ENCODE results near the gene ERFE. TPM values are rescaled to one million over a fixed set of nuclear protein-coding genes. Genes with fewer than 3 reads are reported as not detected.

Gene ERFE
- total RNA-seq, 2 experiments from 2014 or later: 0.07 to 0.39 TPM

DNA sequence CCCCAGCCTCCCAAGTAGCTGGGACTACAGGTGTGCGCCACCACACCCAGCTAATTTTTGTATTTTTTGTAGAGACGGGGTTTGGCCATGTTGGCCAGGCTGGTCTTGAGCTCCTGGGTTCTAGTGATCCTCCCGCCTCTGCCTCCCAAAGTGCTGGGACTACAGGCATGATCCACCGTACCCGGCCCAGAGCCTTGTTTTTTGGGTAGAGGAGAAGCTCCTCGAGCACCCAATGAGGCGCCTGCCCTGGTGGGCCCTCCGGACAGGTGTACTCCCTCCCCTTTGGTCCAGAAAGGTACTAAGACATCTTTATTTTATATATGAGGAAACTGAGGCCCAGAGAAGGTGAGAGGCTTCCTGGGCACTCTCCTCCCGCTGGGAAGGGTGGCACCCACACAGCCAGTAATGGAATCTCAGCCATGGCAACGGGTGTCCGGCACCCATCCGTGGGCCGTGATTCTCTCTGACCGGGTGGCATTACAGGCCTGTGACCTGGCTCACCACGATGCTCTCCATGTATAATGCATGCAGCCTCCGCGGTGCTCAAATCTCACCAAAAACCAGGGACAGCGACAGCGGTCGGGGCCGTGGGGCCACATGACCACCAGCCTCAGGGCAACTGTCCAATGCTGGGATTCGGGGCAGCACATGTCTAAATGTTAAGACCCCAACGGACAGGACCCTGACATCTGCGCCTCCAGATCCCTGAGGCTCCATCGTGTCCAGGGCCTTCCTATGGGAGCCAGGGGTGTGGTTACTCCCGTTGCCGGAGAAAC is 37.1 kb upstream of the ERFE start:
- H3K36me3 Mint-ChIP-seq (ENCODE audit: low read depth): no peaks in the 10 kb centered on the region
- ChIA-PET POLR2A (no interaction called here), CTCF (interaction anchor here (0.6 kb wide), 1 partner anchor 283 kb away, joined by 3 read pairs; no protein-coding TSS in a partner anchor)
- H3K4me3 Mint-ChIP-seq: no peak overlapping the region
- DNase-seq (no peak), ATAC-seq (no peak)
- no peak overlapping the region for H3K27ac Mint-ChIP-seq
- no peaks in the 10 kb centered on the region for H3K9me3 Mint-ChIP-seq (ENCODE audit: low read depth)
- H3K27me3 Mint-ChIP-seq: peaks cover 6% of the 10 kb centered on the region
- intact Hi-C loops (cut with DNase I, micrococcal nuclease): no loop called here
- no peaks in the 10 kb centered on the region for H3K4me1 Mint-ChIP-seq

DNA sequence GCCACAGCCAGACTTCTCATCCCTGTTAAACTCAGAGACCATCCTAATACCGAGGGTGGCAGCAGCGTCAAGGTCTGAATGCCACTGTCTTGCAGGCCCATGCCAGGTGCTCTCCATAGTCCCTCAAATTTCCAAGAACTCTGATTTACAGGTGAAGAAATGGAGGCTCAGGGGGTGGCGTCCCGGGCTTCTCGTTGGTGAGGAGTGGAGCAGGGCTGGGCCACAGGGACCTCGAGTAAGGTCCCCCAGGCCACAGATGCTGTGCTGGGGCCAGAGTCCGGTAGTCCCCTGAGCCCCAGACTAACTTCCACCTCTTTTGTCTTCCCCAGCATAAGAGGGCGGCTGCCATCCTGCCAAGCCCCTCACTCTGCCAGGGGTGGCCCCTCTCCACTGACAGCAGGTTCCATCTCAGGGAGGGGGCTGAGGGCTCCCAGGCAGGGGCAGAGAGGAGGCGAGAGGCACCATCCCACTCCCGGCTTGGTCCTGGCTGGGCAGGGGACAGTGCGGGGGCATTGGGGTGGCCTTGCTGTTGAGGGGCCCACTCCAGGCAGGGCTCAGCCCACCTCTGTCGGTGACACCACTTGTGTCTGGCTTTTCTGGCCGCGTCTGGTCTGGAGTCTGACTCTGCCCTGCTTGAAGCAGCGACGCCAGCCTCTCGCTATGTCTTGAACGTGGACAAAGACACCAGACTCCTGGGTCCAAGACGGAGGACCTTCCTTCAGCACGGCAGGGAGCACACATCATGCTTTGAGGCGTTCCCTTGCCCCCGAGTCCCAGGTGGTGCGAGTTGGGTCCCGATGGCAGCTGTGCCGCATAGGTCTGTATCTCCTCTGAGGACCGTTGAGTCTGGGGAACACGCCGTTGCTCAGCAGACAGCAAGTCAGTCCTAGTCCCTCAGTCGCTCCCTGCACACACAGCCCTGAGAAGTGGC is 36.2 kb upstream of the ERFE start:
- H3K27ac Mint-ChIP-seq: no peak overlapping the region
- no peak for ATAC-seq
- intact Hi-C loops (cut with DNase I, micrococcal nuclease): no loop called here
- POLR2A ChIA-PET: no interaction called here
- no peaks in the 10 kb centered on the region for H3K36me3 Mint-ChIP-seq (ENCODE audit: low read depth)
- peaks cover 5% of the 10 kb centered on the region for H3K27me3 Mint-ChIP-seq
- DNase-seq: no peak
- H3K9me3 Mint-ChIP-seq (ENCODE audit: low read depth): no peaks in the 10 kb centered on the region
- H3K4me3 Mint-ChIP-seq: no peak overlapping the region
- no peaks in the 10 kb centered on the region for H3K4me1 Mint-ChIP-seq
- CTCF ChIA-PET: interaction anchor here (0.7 kb wide), 1 partner anchor 94 kb away, joined by 3 read pairs; no protein-coding TSS in a partner anchor

DNA sequence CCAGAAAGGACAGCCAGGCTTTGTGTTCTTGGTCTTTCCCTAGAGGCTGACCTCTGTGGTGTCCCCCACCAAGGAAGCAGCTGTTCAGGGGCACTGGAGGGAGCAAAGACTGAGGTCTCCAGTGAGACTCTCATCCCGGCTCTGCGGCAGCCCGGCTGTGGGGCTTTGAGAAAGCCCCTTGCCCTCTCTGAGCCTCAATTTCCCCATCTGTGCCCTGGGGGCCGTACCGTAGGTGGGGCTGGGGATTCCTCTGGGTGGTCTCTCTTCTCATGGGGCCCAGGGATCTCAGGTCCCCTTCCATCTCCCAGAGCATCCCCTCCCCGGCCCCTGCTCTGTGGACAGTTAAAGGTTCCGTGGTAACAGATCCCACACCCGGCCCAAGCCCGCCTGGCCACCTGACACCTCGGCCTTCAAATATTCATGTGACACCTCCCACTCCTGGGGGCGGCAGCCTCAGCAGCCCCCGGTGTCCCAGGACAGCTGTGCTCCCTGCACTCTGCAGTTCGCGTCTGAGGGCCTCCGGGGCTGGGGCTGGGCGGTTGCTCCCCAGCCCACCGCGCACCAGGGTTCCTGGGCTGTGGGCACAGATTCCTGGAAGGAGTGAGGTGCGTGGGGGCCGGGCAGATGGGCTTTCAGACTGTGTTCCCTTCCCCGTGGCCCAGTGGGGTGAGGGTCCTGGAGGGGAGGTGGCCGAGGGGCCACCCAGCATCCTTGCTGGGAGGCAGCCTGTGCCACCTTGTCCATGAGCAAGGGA is 35.4 kb upstream of the ERFE start:
- H3K27ac Mint-ChIP-seq: no peak overlapping the region
- no peak for ATAC-seq
- POLR2A ChIA-PET: no interaction called here
- H3K9me3 Mint-ChIP-seq (ENCODE audit: low read depth): no peaks in the 10 kb centered on the region
- H3K4me1 Mint-ChIP-seq: no peaks in the 10 kb centered on the region
- intact Hi-C loops (cut with DNase I, micrococcal nuclease): no loop called here
- no peaks in the 10 kb centered on the region for H3K36me3 Mint-ChIP-seq (ENCODE audit: low read depth)
- H3K27me3 Mint-ChIP-seq: peaks cover 2% of the 10 kb centered on the region
- no peak overlapping the region for H3K4me3 Mint-ChIP-seq
- CTCF ChIA-PET: interaction anchor here (0.7 kb wide), 1 partner anchor 95 kb away, joined by 3 read pairs; no protein-coding TSS in a partner anchor
- DNase-seq: no peak

DNA sequence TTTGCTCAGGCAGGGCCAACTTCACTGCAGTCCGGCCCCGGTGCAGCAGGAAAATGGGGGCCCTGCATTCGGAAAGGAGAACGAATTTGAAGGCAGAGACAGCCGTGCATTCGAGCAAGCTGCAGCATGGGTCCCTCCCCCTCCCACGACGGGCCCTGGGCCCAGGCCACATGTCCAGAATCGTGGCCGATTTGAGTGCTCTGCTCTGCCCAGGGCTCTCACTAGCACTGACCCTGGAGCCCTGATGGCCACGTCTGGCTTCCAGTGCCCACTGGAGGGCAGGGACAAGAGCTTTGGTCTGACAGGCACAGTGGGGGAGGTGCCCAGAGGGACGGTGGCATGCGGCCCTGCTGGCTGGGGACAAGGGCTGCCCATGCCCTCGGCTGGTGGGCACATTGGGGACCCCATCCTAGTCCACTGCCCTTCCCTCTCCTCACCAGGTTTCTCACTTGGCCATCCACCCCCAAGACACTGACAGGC is 34.7 kb upstream of the ERFE start:
- H3K4me3 Mint-ChIP-seq: no peak overlapping the region
- no peak overlapping the region for H3K27ac Mint-ChIP-seq
- no peaks in the 10 kb centered on the region for H3K4me1 Mint-ChIP-seq
- intact Hi-C loops (cut with DNase I, micrococcal nuclease): no loop called here
- ATAC-seq (no peak), DNase-seq (no peak)
- H3K27me3 Mint-ChIP-seq: no peaks in the 10 kb centered on the region
- ChIA-PET CTCF (no interaction called here), POLR2A (no interaction called here)
- H3K36me3 Mint-ChIP-seq (ENCODE audit: low read depth): no peaks in the 10 kb centered on the region
- no peaks in the 10 kb centered on the region for H3K9me3 Mint-ChIP-seq (ENCODE audit: low read depth)

DNA sequence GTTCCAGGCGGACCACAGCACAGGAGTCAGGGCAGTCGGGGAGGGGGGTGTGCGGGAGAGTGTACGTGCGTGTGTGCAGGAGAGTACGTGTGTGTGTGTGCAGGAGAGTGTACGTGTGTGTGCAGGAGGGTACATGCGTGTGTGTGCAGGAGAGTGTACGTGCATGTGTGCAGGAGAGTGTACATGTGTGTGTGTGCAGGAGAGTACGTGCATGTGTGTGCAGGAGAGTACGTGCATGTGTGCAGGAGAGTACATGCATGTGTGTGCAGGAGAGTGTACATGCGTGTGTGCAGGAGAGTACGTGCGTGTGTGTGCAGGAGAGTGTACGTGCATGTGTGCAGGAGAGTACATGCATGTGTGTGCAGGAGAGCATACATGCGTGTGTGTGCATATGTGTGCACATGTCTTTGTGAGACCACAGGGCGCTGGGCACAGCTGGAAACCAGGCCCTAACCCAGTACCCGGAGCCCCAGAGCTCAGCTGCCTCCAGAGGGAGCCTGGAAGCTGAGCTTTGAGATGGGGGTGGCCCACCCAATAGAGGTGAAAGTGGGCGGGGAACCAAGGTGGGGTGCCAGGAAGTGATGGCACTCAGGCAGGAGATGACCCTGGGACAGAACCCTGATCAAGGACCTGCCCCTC is 34.2 kb upstream of the ERFE start:
- H3K9me3 Mint-ChIP-seq (ENCODE audit: low read depth): no peaks in the 10 kb centered on the region
- intact Hi-C loops (cut with DNase I, micrococcal nuclease): no loop called here

DNA sequence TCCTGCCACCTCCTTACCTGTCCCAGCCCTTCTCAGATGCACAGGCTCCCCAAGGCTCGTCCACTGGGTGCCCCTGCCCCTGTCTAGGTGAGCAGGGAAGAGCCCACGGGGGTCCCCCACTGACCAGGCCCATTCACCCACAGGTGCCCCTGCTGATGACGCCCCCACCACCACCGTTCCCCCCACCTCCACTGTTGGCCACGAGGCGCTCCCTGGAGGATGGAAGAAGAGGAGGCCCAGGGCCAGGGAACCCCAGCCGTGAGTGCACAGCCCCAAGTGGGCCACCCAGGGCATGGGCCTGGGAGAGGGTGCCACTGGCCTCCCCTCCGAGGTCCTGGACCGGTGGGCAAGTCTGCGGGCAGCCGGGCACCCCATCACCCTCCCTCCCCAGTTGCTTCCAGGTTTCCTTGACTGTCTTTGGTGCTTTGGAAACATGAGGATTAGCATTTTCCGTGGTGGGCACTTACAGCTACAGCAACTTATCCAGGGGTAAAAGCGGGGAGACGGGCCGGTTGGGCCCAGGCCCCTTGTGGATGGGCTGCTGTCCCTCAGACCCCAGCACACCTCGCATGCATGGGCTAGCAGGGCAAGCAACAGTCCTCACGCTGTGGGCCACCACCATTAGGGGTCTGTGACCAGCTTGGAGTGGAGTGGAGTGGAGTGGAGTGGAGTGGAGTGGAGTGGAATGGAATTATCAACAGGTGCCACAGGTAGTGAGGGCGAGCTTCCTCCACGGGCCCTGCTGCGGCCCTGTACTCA is 33.5 kb upstream of the ERFE start:
- DNase-seq: no peak

More for the DNA sequence above, 34.2 kb upstream of the ERFE start:
- ATAC-seq: no peak
- H3K4me3 Mint-ChIP-seq: no peak overlapping the region
- no peaks in the 10 kb centered on the region for H3K36me3 Mint-ChIP-seq (ENCODE audit: low read depth)
- no peak overlapping the region for H3K27ac Mint-ChIP-seq
- ChIA-PET CTCF (interaction anchor here (1.0 kb wide), 1 partner anchor 107 kb away, joined by 4 read pairs; no protein-coding TSS in a partner anchor), POLR2A (no interaction called here)
- no peak for DNase-seq
- no peaks in the 10 kb centered on the region for H3K27me3 Mint-ChIP-seq
- H3K4me1 Mint-ChIP-seq: no peaks in the 10 kb centered on the region

DNA sequence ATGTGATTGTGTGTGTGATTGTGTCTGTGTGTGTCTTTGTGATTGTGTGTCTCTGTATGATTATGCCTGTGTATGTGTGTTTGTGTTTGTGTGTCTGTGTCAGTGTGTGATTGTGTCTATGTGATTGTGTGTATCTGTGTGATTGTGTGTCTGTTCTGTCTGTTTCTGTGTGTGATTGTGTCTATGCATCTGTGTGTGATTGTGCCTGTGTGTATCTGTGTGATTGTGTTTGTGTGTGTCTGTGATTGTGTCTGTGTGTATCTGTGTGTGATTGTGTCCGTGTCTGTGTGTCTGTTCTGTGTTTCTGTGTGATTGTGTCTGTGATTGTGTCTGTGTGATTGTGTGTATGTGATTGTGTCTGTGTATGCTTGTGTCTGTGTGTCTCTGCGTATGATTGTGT is 32.4 kb upstream of the ERFE start:
- POLR2A ChIA-PET: no interaction called here
- Mint-ChIP-seq H3K27ac (no peak overlapping the region), H3K27me3 (no peaks in the 10 kb centered on the region), H3K4me1 (no peaks in the 10 kb centered on the region), H3K4me3 (no peak overlapping the region), H3K36me3 (ENCODE audit: low read depth) (no peaks in the 10 kb centered on the region), H3K9me3 (ENCODE audit: low read depth) (no peaks in the 10 kb centered on the region)
- no peak for DNase-seq
- ATAC-seq: no peak
- intact Hi-C loops (cut with DNase I, micrococcal nuclease): no loop called here
- CTCF ChIA-PET: no interaction called here

More for the DNA sequence above, 33.5 kb upstream of the ERFE start:
- intact Hi-C loops (cut with DNase I, micrococcal nuclease): no loop called here
- ATAC-seq: no peak
- Mint-ChIP-seq H3K36me3 (ENCODE audit: low read depth) (no peaks in the 10 kb centered on the region), H3K27ac (no peak overlapping the region), H3K4me3 (no peak overlapping the region), H3K27me3 (no peaks in the 10 kb centered on the region), H3K9me3 (ENCODE audit: low read depth) (no peaks in the 10 kb centered on the region), H3K4me1 (no peaks in the 10 kb centered on the region)
- ChIA-PET CTCF (interaction anchor here (1.0 kb wide), 1 partner anchor 106 kb away, joined by 4 read pairs; no protein-coding TSS in a partner anchor), POLR2A (no interaction called here)

DNA sequence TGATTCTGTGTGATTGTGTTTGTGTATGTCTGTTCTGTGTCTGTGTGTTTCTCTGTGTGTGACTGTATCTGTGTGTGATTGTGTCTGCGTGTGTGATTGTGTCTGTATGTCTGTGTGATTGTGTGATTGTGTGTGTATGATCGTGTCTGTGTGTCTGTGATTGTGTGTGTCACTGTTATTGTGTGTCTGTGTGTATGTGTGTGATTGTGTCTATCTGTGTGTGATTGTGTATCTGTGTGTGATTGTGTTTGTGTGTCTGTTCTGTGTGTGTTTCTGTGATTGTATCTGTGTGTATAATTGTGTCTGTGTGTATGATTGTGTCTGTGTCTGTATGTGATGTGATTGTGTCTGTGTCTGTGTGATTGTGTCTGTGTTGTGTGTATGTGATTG is 32.0 kb upstream of the ERFE start:
- no peak for DNase-seq
- Mint-ChIP-seq H3K4me1 (no peaks in the 10 kb centered on the region), H3K27ac (no peak overlapping the region), H3K27me3 (no peaks in the 10 kb centered on the region), H3K36me3 (ENCODE audit: low read depth) (no peaks in the 10 kb centered on the region), H3K9me3 (ENCODE audit: low read depth) (no peaks in the 10 kb centered on the region), H3K4me3 (no peak overlapping the region)
- intact Hi-C loops (cut with DNase I, micrococcal nuclease): no loop called here
- POLR2A ChIA-PET: no interaction called here
- CTCF ChIA-PET: no interaction called here
- no peak for ATAC-seq

DNA sequence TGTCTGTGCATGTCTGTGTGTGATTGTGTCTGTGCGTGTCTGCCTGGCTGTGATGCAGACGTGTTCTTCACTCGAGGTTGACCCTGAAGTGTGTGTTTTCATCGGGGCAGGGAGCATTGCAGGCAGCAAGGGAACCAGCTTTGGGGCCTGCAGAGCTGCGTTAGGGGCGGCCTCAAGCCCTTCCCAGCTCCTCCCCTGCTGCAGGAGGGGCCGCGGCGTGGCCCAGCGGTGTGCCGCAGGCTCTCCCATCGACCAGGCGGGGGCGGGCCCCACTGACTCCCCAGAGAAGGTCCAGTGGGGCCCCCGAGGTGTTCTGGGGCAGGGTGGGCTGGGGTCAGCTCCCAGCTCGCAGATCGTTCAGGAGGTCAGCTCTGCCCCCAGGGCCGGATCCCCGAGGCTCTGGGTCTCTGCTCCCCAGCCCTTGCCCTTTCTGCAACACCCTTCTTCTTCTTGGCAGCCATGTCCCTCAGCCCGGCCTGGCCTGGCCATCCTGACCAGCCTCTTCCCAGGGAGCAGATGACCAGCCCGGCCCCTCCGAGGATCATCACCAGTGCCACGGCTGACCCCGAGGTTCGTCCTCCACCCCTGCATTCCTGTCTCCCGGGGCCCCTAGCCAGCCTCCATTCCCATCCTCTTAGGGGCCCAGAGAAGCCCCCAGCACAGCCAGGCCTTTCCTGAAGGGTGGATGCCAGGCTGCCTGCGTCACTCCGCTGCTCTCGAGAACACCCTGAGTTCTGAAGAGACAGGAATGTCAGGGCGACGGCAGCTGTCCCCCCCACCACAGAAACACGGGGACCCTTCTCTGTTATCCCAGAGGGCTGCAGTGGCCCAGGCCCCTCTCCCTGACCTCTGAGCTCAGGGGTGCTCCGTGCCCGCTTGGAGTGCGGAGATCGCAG is 31.4 kb upstream of the ERFE start:
- Mint-ChIP-seq H3K27me3 (no peaks in the 10 kb centered on the region), H3K4me1 (no peaks in the 10 kb centered on the region), H3K4me3 (no peak overlapping the region), H3K27ac (no peak overlapping the region), H3K36me3 (ENCODE audit: low read depth) (no peaks in the 10 kb centered on the region), H3K9me3 (ENCODE audit: low read depth) (no peaks in the 10 kb centered on the region)
- DNase-seq: peak; percentile 38
- ATAC-seq: peak; percentile 65
- intact Hi-C loops (cut with DNase I, micrococcal nuclease): no loop called here
- POLR2A ChIA-PET: no interaction called here
- CTCF ChIA-PET: no interaction called here

DNA sequence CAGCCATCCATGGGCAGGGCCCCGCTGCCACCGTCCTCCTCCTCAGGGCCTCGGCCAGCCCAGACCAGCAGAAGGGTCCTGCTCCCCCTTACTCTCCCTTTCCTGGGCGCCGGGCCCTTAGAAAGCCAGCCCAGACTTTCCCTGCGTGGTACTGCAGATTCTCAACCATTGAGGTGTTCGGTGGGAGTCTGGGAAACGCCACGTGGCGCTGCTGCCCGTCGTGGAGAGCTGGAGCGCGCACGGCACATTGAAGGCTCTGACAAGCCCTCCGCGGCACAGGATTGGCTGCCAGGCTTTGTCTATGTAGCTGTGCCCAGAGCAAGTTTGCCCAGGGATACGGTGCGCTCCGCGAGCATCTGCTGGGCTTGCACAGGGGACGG is 30.7 kb upstream of the ERFE start:
- intact Hi-C loops (cut with DNase I, micrococcal nuclease): no loop called here
- H3K4me3 Mint-ChIP-seq: no peak overlapping the region
- no peaks in the 10 kb centered on the region for H3K27me3 Mint-ChIP-seq
- DNase-seq (no peak), ATAC-seq (no peak)
- ChIA-PET CTCF (no interaction called here), POLR2A (no interaction called here)
- H3K4me1 Mint-ChIP-seq: no peaks in the 10 kb centered on the region
- H3K9me3 Mint-ChIP-seq (ENCODE audit: low read depth): no peaks in the 10 kb centered on the region
- no peak overlapping the region for H3K27ac Mint-ChIP-seq
- no peaks in the 10 kb centered on the region for H3K36me3 Mint-ChIP-seq (ENCODE audit: low read depth)

Data from activated CD4-positive, alpha-beta T cell treated with anti-CD3 and anti-CD28 coated beads for 36 hours (primary cell).